ENCODE results near the gene KCNRG. TPM values are rescaled to one million over a fixed set of nuclear protein-coding genes. Genes with fewer than 3 reads are reported as not detected.

The KCNRG gene
- total RNA-seq, 1 donor from 2014 or later, result 0.69 TPM

DNA sequence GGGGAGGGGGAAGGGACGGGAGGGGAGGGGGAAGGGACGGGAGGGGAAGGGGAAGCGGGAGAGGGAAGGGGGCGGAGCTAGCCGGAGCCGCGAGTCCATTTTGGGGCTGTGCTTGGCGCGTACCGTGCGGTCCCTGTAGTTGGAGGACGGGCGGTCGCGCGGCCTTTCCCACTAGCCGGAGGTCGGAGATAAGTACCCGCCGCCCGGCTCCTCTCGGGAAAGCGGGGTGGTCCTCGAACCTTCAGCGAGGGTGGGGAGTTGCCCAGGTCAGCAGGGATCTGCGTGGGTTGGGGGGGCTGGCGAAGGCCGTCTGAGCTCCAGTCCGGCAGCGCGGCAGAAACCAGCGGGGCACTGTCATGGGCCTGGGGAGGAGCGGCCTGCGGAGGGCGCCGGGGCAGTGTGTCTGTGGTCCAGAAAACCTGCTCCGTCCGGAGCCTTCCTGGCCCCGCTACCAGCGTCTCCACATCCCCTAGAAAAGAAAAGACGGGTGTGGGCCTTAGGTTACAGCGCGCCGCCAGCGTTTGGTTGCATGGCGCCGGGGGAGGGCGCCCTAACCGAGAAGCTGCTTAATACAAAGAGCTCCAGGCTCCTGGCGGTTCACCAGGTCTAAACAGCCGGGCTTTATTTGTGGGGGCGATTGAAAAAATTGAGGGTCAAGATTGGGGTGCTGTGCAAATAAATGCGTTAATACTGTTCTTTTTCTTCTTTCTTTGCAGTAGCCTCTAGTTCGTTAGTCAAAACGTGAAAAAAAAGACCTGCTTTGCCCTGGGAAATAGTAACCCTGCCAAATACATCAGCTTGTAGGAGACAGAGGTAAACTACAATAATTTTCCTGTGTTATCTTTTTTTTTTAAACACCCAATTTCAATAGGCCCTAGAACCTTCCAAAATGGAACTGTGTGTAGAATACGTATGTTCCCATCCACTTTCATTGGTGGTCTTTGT, 18.0 kb upstream of the KCNRG start, which contains the start of gene TRIM13:
Gene TRIM13 (plus strand): TSS at position 92 of the 945 bp plus-strand sequence. CDS start 14,899 bp downstream, outside the sequence.
- H3K27me3 Mint-ChIP-seq (ENCODE audit: unreplicated experiment), result peaks cover 5% of the 10 kb centered on the region
- H3K4me3 Mint-ChIP-seq (ENCODE audit: unreplicated experiment), result peak within 1 kb of the TSS; percentile 97
- peak within 1 kb of the TSS; percentile 85 for H3K27ac Mint-ChIP-seq (ENCODE audit: unreplicated experiment)
- peaks cover 13% of the 10 kb centered on the region for H3K36me3 Mint-ChIP-seq (ENCODE audit: low read depth, unreplicated experiment)
- H3K9me3 Mint-ChIP-seq (ENCODE audit: unreplicated experiment), result no peaks in the 10 kb centered on the region
- TF ChIP-seq, protein P1, sequence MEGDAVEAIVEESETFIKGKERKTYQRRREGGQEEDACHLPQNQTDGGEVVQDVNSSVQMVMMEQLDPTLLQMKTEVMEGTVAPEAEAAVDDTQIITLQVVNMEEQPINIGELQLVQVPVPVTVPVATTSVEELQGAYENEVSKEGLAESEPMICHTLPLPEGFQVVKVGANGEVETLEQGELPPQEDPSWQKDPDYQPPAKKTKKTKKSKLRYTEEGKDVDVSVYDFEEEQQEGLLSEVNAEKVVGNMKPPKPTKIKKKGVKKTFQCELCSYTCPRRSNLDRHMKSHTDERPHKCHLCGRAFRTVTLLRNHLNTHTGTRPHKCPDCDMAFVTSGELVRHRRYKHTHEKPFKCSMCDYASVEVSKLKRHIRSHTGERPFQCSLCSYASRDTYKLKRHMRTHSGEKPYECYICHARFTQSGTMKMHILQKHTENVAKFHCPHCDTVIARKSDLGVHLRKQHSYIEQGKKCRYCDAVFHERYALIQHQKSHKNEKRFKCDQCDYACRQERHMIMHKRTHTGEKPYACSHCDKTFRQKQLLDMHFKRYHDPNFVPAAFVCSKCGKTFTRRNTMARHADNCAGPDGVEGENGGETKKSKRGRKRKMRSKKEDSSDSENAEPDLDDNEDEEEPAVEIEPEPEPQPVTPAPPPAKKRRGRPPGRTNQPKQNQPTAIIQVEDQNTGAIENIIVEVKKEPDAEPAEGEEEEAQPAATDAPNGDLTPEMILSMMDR (IDR thresholded peaks at IDR 0.05; ENCODE audit: unreplicated experiment), result peak; percentile 66
- DNase-seq (ENCODE audit: low spot score), result peak; percentile 82
- peaks cover 18% of the 10 kb centered on the region for H3K4me1 Mint-ChIP-seq (ENCODE audit: unreplicated experiment)

DNA sequence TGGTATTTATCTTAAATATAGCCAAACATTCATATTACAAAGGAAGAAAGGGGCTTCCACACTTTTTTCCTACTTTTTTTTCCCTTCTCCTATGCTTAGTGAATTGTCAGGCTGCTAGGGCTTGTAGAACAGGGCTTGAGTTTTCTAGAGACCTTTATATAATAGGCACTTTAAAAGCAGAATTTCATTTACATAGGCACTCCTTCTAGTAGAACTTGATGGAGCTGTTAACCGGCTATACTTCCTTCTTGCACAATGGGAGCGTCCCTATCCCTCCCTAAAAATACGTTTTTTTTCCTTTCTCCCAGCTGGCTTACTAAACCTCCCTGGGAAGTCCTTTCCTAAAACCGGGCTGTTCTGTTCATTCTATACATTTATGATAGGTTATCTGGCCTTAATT, 17.3 kb upstream of the KCNRG start:
- peaks cover 13% of the 10 kb centered on the region for H3K36me3 Mint-ChIP-seq (ENCODE audit: low read depth, unreplicated experiment)
- H3K4me3 Mint-ChIP-seq (ENCODE audit: unreplicated experiment), result peak overlapping the region; percentile 97
- no peak for DNase-seq (ENCODE audit: low spot score)
- TF ChIP-seq, protein P1 (IDR thresholded peaks at IDR 0.05; ENCODE audit: unreplicated experiment), result no peak
- H3K9me3 Mint-ChIP-seq (ENCODE audit: unreplicated experiment), result no peaks in the 10 kb centered on the region
- H3K27ac Mint-ChIP-seq (ENCODE audit: unreplicated experiment), result peak overlapping the region; percentile 85
- H3K4me1 Mint-ChIP-seq (ENCODE audit: unreplicated experiment), result peaks cover 18% of the 10 kb centered on the region
- peaks cover 5% of the 10 kb centered on the region for H3K27me3 Mint-ChIP-seq (ENCODE audit: unreplicated experiment)

DNA sequence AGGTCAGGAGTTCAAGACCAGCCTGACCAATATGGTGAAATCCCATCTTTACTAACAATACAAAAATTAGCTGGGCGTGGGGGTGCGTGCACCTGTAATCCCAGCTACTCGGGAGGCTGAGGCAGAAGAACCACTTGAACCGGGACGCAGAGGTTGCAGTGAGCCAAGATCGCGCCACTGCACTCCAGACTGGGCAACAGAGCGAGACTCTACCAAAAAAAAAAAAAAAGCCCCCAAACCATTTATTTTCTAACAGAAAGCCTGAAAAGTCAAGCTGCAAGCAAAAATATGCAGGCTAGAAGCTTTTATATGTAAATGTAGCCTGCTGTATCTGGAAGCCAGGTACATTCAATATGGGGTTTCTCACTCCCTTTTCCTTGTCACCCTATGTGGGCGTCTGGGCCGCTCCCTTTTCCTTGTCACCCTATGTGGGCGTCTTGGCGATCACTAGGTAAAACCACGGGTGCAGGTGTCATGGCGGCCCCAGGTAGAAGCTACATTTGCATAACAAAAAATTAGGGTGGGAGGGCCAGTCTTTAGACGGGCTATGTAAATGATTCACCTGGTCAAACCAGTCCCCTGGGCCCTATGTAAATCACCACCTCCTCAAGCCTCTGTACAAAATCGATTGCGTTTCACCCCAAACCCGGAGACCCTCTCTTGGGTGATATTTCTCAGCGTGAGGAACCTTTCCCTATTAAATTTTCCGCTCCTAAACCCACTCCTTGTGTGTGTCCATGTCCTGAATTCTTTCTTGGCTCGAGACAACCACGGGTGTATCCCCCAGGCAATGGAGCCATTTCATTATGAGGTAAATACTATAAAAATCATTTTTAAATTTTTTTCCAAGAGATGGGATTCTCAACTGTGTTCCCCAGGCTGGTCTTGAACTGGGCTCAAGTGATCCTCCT, 16.3 kb upstream of the KCNRG start:
- Mint-ChIP-seq H3K36me3 (ENCODE audit: low read depth, unreplicated experiment) (peaks cover 13% of the 10 kb centered on the region), H3K4me3 (ENCODE audit: unreplicated experiment) (peak overlapping the region; percentile 97), H3K27ac (ENCODE audit: unreplicated experiment) (no peak overlapping the region), H3K4me1 (ENCODE audit: unreplicated experiment) (peaks cover 18% of the 10 kb centered on the region), H3K27me3 (ENCODE audit: unreplicated experiment) (peaks cover 5% of the 10 kb centered on the region), H3K9me3 (ENCODE audit: unreplicated experiment) (no peaks in the 10 kb centered on the region)
- TF ChIP-seq, protein P1 (IDR thresholded peaks at IDR 0.05; ENCODE audit: unreplicated experiment), result no peak
- no peak for DNase-seq (ENCODE audit: low spot score)

DNA sequence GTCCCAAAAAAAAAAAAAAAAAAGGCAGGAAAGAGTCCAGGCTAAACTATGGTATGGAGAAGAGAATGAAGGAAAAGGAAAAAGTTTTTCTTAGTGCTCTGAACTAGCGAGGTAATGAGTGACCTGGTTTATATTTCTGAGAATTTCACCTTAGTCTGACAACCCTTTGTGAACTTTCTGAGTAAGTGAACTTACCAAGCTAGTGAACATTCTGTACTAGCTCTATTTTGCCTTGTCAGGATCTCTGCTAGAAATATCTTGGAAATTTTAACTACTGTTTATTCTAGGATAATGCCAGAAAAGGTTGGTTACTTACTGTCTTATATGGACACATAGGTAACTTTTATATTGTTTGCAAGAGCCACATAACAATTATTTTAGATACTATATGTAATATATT, 14.0 kb upstream of the KCNRG start:
- DNase-seq (ENCODE audit: low spot score), result no peak
- Mint-ChIP-seq H3K4me3 (ENCODE audit: unreplicated experiment) (no peak overlapping the region), H3K27me3 (ENCODE audit: unreplicated experiment) (peaks cover 3% of the 10 kb centered on the region), H3K4me1 (ENCODE audit: unreplicated experiment) (peaks cover 14% of the 10 kb centered on the region), H3K9me3 (ENCODE audit: unreplicated experiment) (no peaks in the 10 kb centered on the region), H3K27ac (ENCODE audit: unreplicated experiment) (no peak overlapping the region), H3K36me3 (ENCODE audit: low read depth, unreplicated experiment) (peaks cover 11% of the 10 kb centered on the region)
- TF ChIP-seq, protein P1 (IDR thresholded peaks at IDR 0.05; ENCODE audit: unreplicated experiment), result no peak
